H9 (cell line): ENCODE data around the gene CMTM4. TPM values are rescaled to one million over a fixed set of nuclear protein-coding genes. Genes with fewer than 3 reads are reported as not detected.

Source experiments
- DNase-seq: peaks from one replicate; pipeline ENCODE4 v3.0.0-alpha.2; 2017
- H2AFZ ChIP-seq: one replicate; pipeline ENCODE4 v1.6.1; 2013; ENCODE audit warnings: mild to moderate bottlenecking, low read length, control low read depth, moderate library complexity
- H2AK5ac ChIP-seq: 2 replicates; pipeline ENCODE4 v1.6.1; 2013; ENCODE audit warnings: low read length, control low read depth, mixed read lengths; ENCODE audit not compliant: insufficient read length
- H2BK120ac ChIP-seq: one replicate; pipeline ENCODE4 v1.6.1; 2013; ENCODE audit warnings: low read depth, mild to moderate bottlenecking, low read length, control low read depth, inconsistent platforms; ENCODE audit not compliant: poor library complexity, severe bottlenecking
- H2BK12ac ChIP-seq: 2 replicates; pipeline ENCODE4 v1.6.1; 2013; ENCODE audit warnings: low read length, control low read depth, mixed read lengths, low read depth; ENCODE audit not compliant: insufficient read length
- H2BK15ac ChIP-seq: 2 replicates; pipeline ENCODE4 v1.6.1; 2013; ENCODE audit warnings: low read depth, low read length, control low read depth
- H2BK20ac ChIP-seq: one replicate; pipeline ENCODE4 v1.6.1; 2013; ENCODE audit warnings: low read depth, mild to moderate bottlenecking, low read length, control low read depth, inconsistent platforms; ENCODE audit not compliant: poor library complexity, severe bottlenecking
- H2BK5ac ChIP-seq: 2 replicates; pipeline ENCODE4 v1.6.1; 2013; ENCODE audit warnings: low read length, control low read depth, mixed read lengths; ENCODE audit not compliant: insufficient read length
- H3K14ac ChIP-seq: 2 replicates; pipeline ENCODE4 v1.6.1; 2013; ENCODE audit warnings: low read length, control low read depth; ENCODE audit not compliant: insufficient read depth
- H3K18ac ChIP-seq: 2 replicates; pipeline ENCODE4 v1.6.1; 2013; ENCODE audit warnings: low read depth, mild to moderate bottlenecking, mixed read lengths, low read length, control low read depth; ENCODE audit not compliant: insufficient read length
- H3K23ac ChIP-seq: 2 replicates; pipeline ENCODE4 v1.6.1; 2013; ENCODE audit warnings: low read length, control low read depth, mixed read lengths, low read depth; ENCODE audit not compliant: insufficient read length
- H3K23me2 ChIP-seq: 2 replicates; pipeline ENCODE4 v1.6.1; 2013; ENCODE audit warnings: low read depth, mild to moderate bottlenecking, mixed read lengths, low read length, control low read depth; ENCODE audit not compliant: insufficient read length, poor library complexity, severe bottlenecking
- H3K27ac ChIP-seq: 2 replicates; pipeline ENCODE4 v1.5.1; 2013; ENCODE audit warnings: low read length, control low read depth, mixed read lengths, low read depth; ENCODE audit not compliant: insufficient read length
- H3K27me3 ChIP-seq: 2 replicates; pipeline ENCODE4 v1.6.1; 2013; ENCODE audit warnings: low read length, control low read depth, inconsistent platforms; ENCODE audit not compliant: insufficient read depth
- H3K4ac ChIP-seq: 2 replicates; pipeline ENCODE4 v1.6.1; 2013; ENCODE audit warnings: low read depth, mild to moderate bottlenecking, control low read depth, inconsistent platforms, low read length, moderate library complexity
- H3K4me1 ChIP-seq: 2 replicates; pipeline ENCODE4 v1.6.1; 2013; ENCODE audit warnings: low read length, control low read depth, inconsistent platforms; ENCODE audit not compliant: insufficient read depth
- H3K4me2 ChIP-seq: 2 replicates; pipeline ENCODE4 v1.6.1; 2013; ENCODE audit warnings: low read length, control low read depth, mixed read lengths; ENCODE audit not compliant: insufficient read length, insufficient read depth
- H3K56ac ChIP-seq: 2 replicates; pipeline ENCODE4 v1.6.1; 2013; ENCODE audit warnings: low read depth, mild to moderate bottlenecking, mixed read lengths, low read length, control low read depth; ENCODE audit not compliant: insufficient read length
- H3K79me1 ChIP-seq: 2 replicates; pipeline ENCODE4 v1.6.1; 2013; ENCODE audit warnings: low read depth, mild to moderate bottlenecking, moderate library complexity, low read length, control low read depth, inconsistent platforms; ENCODE audit not compliant: insufficient read depth, poor library complexity, severe bottlenecking
- H3K79me2 ChIP-seq: 2 replicates; pipeline ENCODE4 v1.6.1; 2013; ENCODE audit warnings: low read length, control low read depth, inconsistent platforms; ENCODE audit not compliant: insufficient read depth
- H3K9ac ChIP-seq: 2 replicates; pipeline ENCODE4 v1.6.1; 2013; ENCODE audit warnings: low read length, control low read depth, mixed read lengths; ENCODE audit not compliant: insufficient read length; ENCODE audit errors: extremely low read depth
- H3K9me3 ChIP-seq: one replicate; pipeline ENCODE4 v1.6.1; 2013; ENCODE audit warnings: low read depth, low read length, inconsistent platforms; ENCODE audit not compliant: control insufficient read depth
- H3T11ph ChIP-seq: one replicate; pipeline ENCODE4 v1.6.1; 2013; ENCODE audit warnings: mild to moderate bottlenecking, low read length, control low read depth, inconsistent platforms
- H4K20me1 ChIP-seq: one replicate; pipeline ENCODE4 v1.6.1; 2013; ENCODE audit not compliant: control insufficient read depth, insufficient read length, insufficient read depth
- H4K5ac ChIP-seq: 2 replicates; pipeline ENCODE4 v1.6.1; 2013; ENCODE audit warnings: low read depth, mild to moderate bottlenecking, mixed read lengths, low read length, control low read depth; ENCODE audit not compliant: insufficient read length
- H4K8ac ChIP-seq: replicated peaks from 2 replicates; pipeline ENCODE4 v1.6.1; 2013; ENCODE audit warnings: low read length, control low read depth, mixed read lengths, low read depth; ENCODE audit not compliant: insufficient read length
- H4K91ac ChIP-seq: 2 replicates; pipeline ENCODE4 v1.6.1; 2013; ENCODE audit warnings: low read depth, mild to moderate bottlenecking, moderate library complexity, mixed read lengths, low read length, control low read depth; ENCODE audit not compliant: insufficient read length
- H3K27ac Mint-ChIP-seq, 3 experiments: 2 replicates in 2 of 3; 3 replicates in 1 of 3; pipeline ENCODE4 v1.8.0; 2020 to 2021; ENCODE audit warnings: mixed read lengths in 3 of 3, mild to moderate bottlenecking in 1 of 3, moderate library complexity in 1 of 3
- H3K27me3 Mint-ChIP-seq: 2 replicates; pipeline ENCODE4 v1.8.0; 2021; ENCODE audit warnings: low read depth, mild to moderate bottlenecking, moderate library complexity, mixed read lengths
- H3K36me3 Mint-ChIP-seq, 3 experiments: 2 replicates in 2 of 3; 3 replicates in 1 of 3; pipeline ENCODE4 v1.8.0; 2020 to 2021; ENCODE audit warnings: low read depth in 3 of 3, mixed read lengths in 3 of 3; ENCODE audit not compliant: insufficient read depth in 1 of 3
- H3K4me1 Mint-ChIP-seq, 2 experiments: 2 replicates each; pipeline ENCODE4 v1.8.0; 2020; ENCODE audit warnings: mixed read lengths in 2 of 2
- H3K4me3 Mint-ChIP-seq, 2 experiments: 2 replicates in 1 of 2; 3 replicates in 1 of 2; pipeline ENCODE4 v1.8.0; 2020 to 2021; ENCODE audit warnings: mild to moderate bottlenecking in 2 of 2, mixed read lengths in 2 of 2, moderate library complexity in 1 of 2
- H3K9me3 Mint-ChIP-seq, 2 experiments: 2 replicates in 1 of 2; 3 replicates in 1 of 2; pipeline ENCODE4 v1.8.0; 2020; ENCODE audit warnings: mild to moderate bottlenecking in 2 of 2, mixed read lengths in 2 of 2, moderate library complexity in 1 of 2
- WGBS: extraction: QIAGEN DNeasy Blood & Tissue Kit; methylation state at CpG from one replicate; pipeline ENCODE4 v1.1.7; 2013; ENCODE audit warnings: missing lambda C conversion rate, low lambda C conversion rate, mixed read lengths; ENCODE audit not compliant: insufficient read length; ENCODE audit errors: extremely low coverage; 5-methylcytosine and 5-hydroxymethylcytosine counted together
- total RNA-seq: library from RNA; stranded (reverse); gene quantifications from 2 replicates; pipeline ENCODE4 v1.2.1, GENCODE V29; 2021
- TF ChIP-seq, protein P1 (sequence below): fragments of 200-600 bp; sonication (generic); conservative IDR thresholded peaks from 3 replicates; pipeline ENCODE4 v1.8.0; 2021; ENCODE audit warnings: antibody characterized with exemption, mild to moderate bottlenecking

The CMTM4 gene
- total RNA-seq, 1 experiment from 2014 or later: 40.5 TPM

GRCh38 chr16:66746048-66746447, 49.5 kb upstream of the CMTM4 start:
- H2AK5ac ChIP-seq: no peak overlapping the region
- H3K23me2 ChIP-seq: peaks cover 8% of the 10 kb centered on the region
- H3T11ph ChIP-seq: no peak overlapping the region
- no peaks in the 10 kb centered on the region; the same call in 1 of the 2 replicates for H3K4me1 ChIP-seq
- H3K27me3 Mint-ChIP-seq: no peaks in the 10 kb centered on the region
- no peak overlapping the region for H2BK20ac ChIP-seq
- H3K14ac ChIP-seq: no peak overlapping the region
- no peak overlapping the region for H2BK120ac ChIP-seq
- H3K79me1 ChIP-seq: peaks cover 24% of the 10 kb centered on the region
- no peak overlapping the region for H2AFZ ChIP-seq
- peaks cover 24% of the 10 kb centered on the region for H3K79me2 ChIP-seq
- WGBS: no CpG with 5 or more reads among the region's 3 CpGs
- peaks cover 22 to 31% of the 10 kb centered on the region in 2 experiments for H3K4me1 Mint-ChIP-seq
- H3K4me2 ChIP-seq: no peak overlapping the region
- no peak for DNase-seq
- no peak overlapping the region for H3K18ac ChIP-seq
- no peak overlapping the region for H3K4me3 Mint-ChIP-seq
- H3K4ac ChIP-seq: no peak overlapping the region
- no peak overlapping the region for H4K5ac ChIP-seq
- H4K8ac ChIP-seq: no peak overlapping the region
- no peak overlapping the region for H4K91ac ChIP-seq
- no peak overlapping the region for H2BK15ac ChIP-seq
- H3K27ac ChIP-seq: no peak overlapping the region
- H3K9me3 ChIP-seq: no peaks in the 10 kb centered on the region
- H3K56ac ChIP-seq: no peak overlapping the region
- no peak overlapping the region for H2BK5ac ChIP-seq
- H4K20me1 ChIP-seq: peaks cover 5% of the 10 kb centered on the region
- no peaks in the 10 kb centered on the region for H3K9me3 Mint-ChIP-seq
- H2BK12ac ChIP-seq: no peak overlapping the region
- no peaks in the 10 kb centered on the region for H3K27me3 ChIP-seq
- peaks cover 29 to 80% (median 79%) of the 10 kb centered on the region in 3 experiments for H3K36me3 Mint-ChIP-seq
- no peak overlapping the region; a peak in 1 of 7 replicates for H3K27ac Mint-ChIP-seq
- no peak overlapping the region for H3K9ac ChIP-seq
- H3K23ac ChIP-seq: no peak overlapping the region
- TF ChIP-seq, protein P1, sequence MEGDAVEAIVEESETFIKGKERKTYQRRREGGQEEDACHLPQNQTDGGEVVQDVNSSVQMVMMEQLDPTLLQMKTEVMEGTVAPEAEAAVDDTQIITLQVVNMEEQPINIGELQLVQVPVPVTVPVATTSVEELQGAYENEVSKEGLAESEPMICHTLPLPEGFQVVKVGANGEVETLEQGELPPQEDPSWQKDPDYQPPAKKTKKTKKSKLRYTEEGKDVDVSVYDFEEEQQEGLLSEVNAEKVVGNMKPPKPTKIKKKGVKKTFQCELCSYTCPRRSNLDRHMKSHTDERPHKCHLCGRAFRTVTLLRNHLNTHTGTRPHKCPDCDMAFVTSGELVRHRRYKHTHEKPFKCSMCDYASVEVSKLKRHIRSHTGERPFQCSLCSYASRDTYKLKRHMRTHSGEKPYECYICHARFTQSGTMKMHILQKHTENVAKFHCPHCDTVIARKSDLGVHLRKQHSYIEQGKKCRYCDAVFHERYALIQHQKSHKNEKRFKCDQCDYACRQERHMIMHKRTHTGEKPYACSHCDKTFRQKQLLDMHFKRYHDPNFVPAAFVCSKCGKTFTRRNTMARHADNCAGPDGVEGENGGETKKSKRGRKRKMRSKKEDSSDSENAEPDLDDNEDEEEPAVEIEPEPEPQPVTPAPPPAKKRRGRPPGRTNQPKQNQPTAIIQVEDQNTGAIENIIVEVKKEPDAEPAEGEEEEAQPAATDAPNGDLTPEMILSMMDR: no peak
